A673 (cell line): ENCODE data around the gene SLC6A6. TPM values are rescaled to one million over a fixed set of nuclear protein-coding genes. Genes with fewer than 3 reads are reported as not detected.

ENCODE experiments used
- BruUV-seq: library from RNA; stranded (reverse); fragments of 400-500 nt; replicated peaks from 2 replicates; lab custom pipeline; 2021; lab: Mats Ljungman, UMichigan
- CTCF ChIA-PET: fragments of 300-600 bp; sonication (Branson Sonifier 250); formaldehyde crosslinking; loops from one replicate; lab custom pipeline; 2022; ENCODE audit warnings: antibody characterized with exemption; lab: Charles Lee
- POLR2A ChIA-PET: fragments of 300-600 bp; sonication (Branson Sonifier 250); formaldehyde crosslinking; loops from one replicate; lab custom pipeline; 2022; ENCODE audit warnings: antibody characterized with exemption; ENCODE audit not compliant: low non-redundant PET; lab: Charles Lee
- DNase-seq: peaks from one replicate; pipeline ENCODE4 v3.0.0-alpha.2; 2015; ENCODE audit warnings: low spot score
- H3K27ac ChIP-seq: fragments of 200-600 bp; sonication (generic); 2 replicates; pipeline ENCODE4 v1.5.1; 2016; ENCODE audit warnings: mixed run types, low read depth, mild to moderate bottlenecking, mixed read lengths, antibody characterized with exemption, low read length; ENCODE audit not compliant: poor library complexity, severe bottlenecking
- H3K27me3 ChIP-seq: fragments of 200-600 bp; sonication (generic); replicated peaks from 2 replicates; pipeline ENCODE4 v1.6.1; 2017; ENCODE audit warnings: mixed run types, low read depth, mild to moderate bottlenecking, mixed read lengths, antibody characterized with exemption, low read length; ENCODE audit not compliant: insufficient read depth, poor library complexity
- H3K36me3 ChIP-seq: fragments of 200-600 bp; sonication (generic); 2 replicates; pipeline ENCODE4 v1.6.1; 2016; ENCODE audit warnings: mixed run types, mild to moderate bottlenecking, mixed read lengths, antibody characterized with exemption, low read length; ENCODE audit not compliant: insufficient read depth, poor library complexity, severe bottlenecking
- H3K4me1 ChIP-seq: fragments of 200-600 bp; sonication (generic); 2 replicates; pipeline ENCODE4 v1.6.1; 2017; ENCODE audit warnings: mixed run types, mild to moderate bottlenecking, mixed read lengths, antibody characterized with exemption, low read length; ENCODE audit not compliant: insufficient read depth, poor library complexity, severe bottlenecking
- H3K4me3 ChIP-seq: fragments of 200-600 bp; sonication (generic); 2 replicates; pipeline ENCODE4 v1.5.1; 2016; ENCODE audit warnings: low read depth, mixed run types, mild to moderate bottlenecking, mixed read lengths, low read length; ENCODE audit not compliant: poor library complexity, severe bottlenecking
- H3K9me3 ChIP-seq: fragments of 200-600 bp; sonication (generic); 2 replicates; pipeline ENCODE4 v1.6.1; 2016; ENCODE audit warnings: mixed run types, low read depth, mild to moderate bottlenecking, mixed read lengths, antibody characterized with exemption, low read length; ENCODE audit not compliant: poor library complexity, severe bottlenecking
- CTCF ChIP-seq: fragments of 300-800, 200-600 bp; sonication (generic); conservative IDR thresholded peaks from 2 replicates; pipeline ENCODE4 v1.5.1; 2017; ENCODE audit warnings: low read depth, mild to moderate bottlenecking, antibody characterized with exemption, low read length, moderate library complexity, mixed read lengths
- EZH2 ChIP-seq: fragments of 200-600 bp; sonication (generic); IDR thresholded peaks from 2 replicates; pipeline ENCODE4 v1.6.1; 2017; ENCODE audit warnings: borderline replicate concordance, low read depth, mild to moderate bottlenecking, mixed read lengths, antibody characterized with exemption, low read length; ENCODE audit not compliant: poor library complexity, severe bottlenecking
- intact Hi-C: fragments of 100-400 bp; cut with micrococcal nuclease; formaldehyde crosslinking; loops from one replicate; pipeline ENCODE4 v1.10.0; 2022; ENCODE audit not compliant: unreplicated experiment
- total RNA-seq: library from RNA; stranded (reverse); gene quantifications from 2 replicates; pipeline ENCODE4 v1.2.3, GENCODE V29; 2021

Gene SLC6A6
- total RNA-seq, 1 experiment from 2014 or later: 55.1 TPM

- intact Hi-C loops: no loop called here
- TF ChIP-seq EZH2 (no peak), CTCF (no peak)
- no TSS peak for BruUV-seq
- Histone ChIP-seq H3K4me3 (no peak overlapping the region), H3K9me3 (no peaks in the 10 kb centered on the region), H3K4me1 (no peaks in the 10 kb centered on the region), H3K27me3 (no peaks in the 10 kb centered on the region), H3K36me3 (no peaks in the 10 kb centered on the region), H3K27ac (no peak overlapping the region)
- POLR2A ChIA-PET: no interaction called here
- CTCF ChIA-PET: no interaction called here
- no peak for DNase-seq
Observed at GRCh38 chr3:14518893-14519292, 116.5 kb downstream of the SLC6A6 start.

GRCh38 chr3:14519406-14519805, 117.0 kb downstream of the SLC6A6 start:
- no peaks in the 10 kb centered on the region for H3K4me1 ChIP-seq
- intact Hi-C loops: no loop called here
- no peaks in the 10 kb centered on the region for H3K36me3 ChIP-seq
- H3K27me3 ChIP-seq: no peaks in the 10 kb centered on the region
- ChIA-PET POLR2A (no interaction called here), CTCF (no interaction called here)
- no peak for TF ChIP-seq CTCF
- no peak for TF ChIP-seq EZH2
- DNase-seq: no peak
- H3K9me3 ChIP-seq: no peaks in the 10 kb centered on the region
- no peak overlapping the region for H3K4me3 ChIP-seq
- H3K27ac ChIP-seq: no peak overlapping the region
- BruUV-seq: no TSS peak

GRCh38 chr3:14520149-14520548, 117.7 kb downstream of the SLC6A6 start:
- no peak overlapping the region for H3K4me3 ChIP-seq
- no peaks in the 10 kb centered on the region for H3K4me1 ChIP-seq
- CTCF ChIA-PET: interaction anchor here (0.6 kb wide), 1 partner anchor 11 kb away, joined by 7 read pairs; no protein-coding TSS in a partner anchor
- no peaks in the 10 kb centered on the region for H3K27me3 ChIP-seq
- no peak for DNase-seq
- H3K36me3 ChIP-seq: no peaks in the 10 kb centered on the region
- TF ChIP-seq CTCF (no peak), EZH2 (no peak)
- no peak overlapping the region for H3K27ac ChIP-seq
- no TSS peak for BruUV-seq
- POLR2A ChIA-PET: no interaction called here
- intact Hi-C loops: no loop called here
- no peaks in the 10 kb centered on the region for H3K9me3 ChIP-seq
